ENCODE data around the gene KLF7. TPM values are rescaled to one million over a fixed set of nuclear protein-coding genes. Genes with fewer than 3 reads are reported as not detected.

KLF7 gene
- total RNA-seq, 1 donor from 2014 or later = 32.8 TPM

- no peak for DNase-seq (ENCODE audit: low spot score)
Measured at GRCh38 chr2:207149249-207150213, 16.2 kb downstream of the KLF7 start.

- no peak for DNase-seq (ENCODE audit: low spot score)
Measured at GRCh38 chr2:207148020-207148419, 17.7 kb downstream of the KLF7 start.

- DNase-seq (ENCODE audit: low spot score) = no peak
Measured at GRCh38 chr2:207144173-207144785, 21.5 kb downstream of the KLF7 start.

- DNase-seq (ENCODE audit: low spot score) = peak; percentile 44
Measured at GRCh38 chr2:207143215-207144172, 22.3 kb downstream of the KLF7 start.

GRCh38 chr2:207142461-207142860 lies 23.3 kb downstream of the KLF7 start:
- no peak for DNase-seq (ENCODE audit: low spot score)

GRCh38 chr2:207141386-207141785 lies 24.4 kb downstream of the KLF7 start:
- DNase-seq (ENCODE audit: low spot score) = no peak

- DNase-seq (ENCODE audit: low spot score) = no peak
Measured at GRCh38 chr2:207140265-207140664, 25.5 kb downstream of the KLF7 start.

GRCh38 chr2:207139552-207139951 lies 26.2 kb downstream of the KLF7 start:
- DNase-seq (ENCODE audit: low spot score) = no peak

GRCh38 chr2:207138627-207139297 lies 27.0 kb downstream of the KLF7 start:
- DNase-seq (ENCODE audit: low spot score) = no peak

- DNase-seq (ENCODE audit: low spot score) = no peak
Measured at GRCh38 chr2:207137596-207138337, 28.0 kb downstream of the KLF7 start.

- DNase-seq (ENCODE audit: low spot score) = no peak
Measured at GRCh38 chr2:207136874-207137273, 28.9 kb downstream of the KLF7 start.

GRCh38 chr2:207135801-207136457 lies 29.8 kb downstream of the KLF7 start:
- no peak for DNase-seq (ENCODE audit: low spot score)

- DNase-seq (ENCODE audit: low spot score) = no peak
Measured at GRCh38 chr2:207135340-207135739, 30.4 kb downstream of the KLF7 start.

- DNase-seq (ENCODE audit: low spot score) = peak; percentile 40
Measured at GRCh38 chr2:207133820-207134519, 31.8 kb downstream of the KLF7 start.

GRCh38 chr2:207133458-207133819 lies 32.3 kb downstream of the KLF7 start:
- DNase-seq (ENCODE audit: low spot score) = no peak

GRCh38 chr2:207132019-207132418 lies 33.7 kb downstream of the KLF7 start:
- DNase-seq (ENCODE audit: low spot score) = no peak

GRCh38 chr2:207131594-207131993 lies 34.2 kb downstream of the KLF7 start:
- no peak for DNase-seq (ENCODE audit: low spot score)

GRCh38 chr2:207130958-207131521 lies 34.7 kb downstream of the KLF7 start:
- no peak for DNase-seq (ENCODE audit: low spot score)

GRCh38 chr2:207129821-207130220 lies 35.9 kb downstream of the KLF7 start:
- no peak for DNase-seq (ENCODE audit: low spot score)
